ENCODE data around the gene KEAP1. TPM values are rescaled to one million over a fixed set of nuclear protein-coding genes. Genes with fewer than 3 reads are reported as not detected.

Gene KEAP1
- total and polyA plus RNA-seq, 10 of the 15 experiments (the other 5 are each of a cell fraction or from before 2014, with no cell fraction given) = 1.4 to 87.7 (median 48.6) TPM

- H3K4me3 ChIP-seq = no peak overlapping the region
- DNase-seq (ENCODE audit: low read depth, low spot score) (no peak), FAIRE-seq (no peak), ATAC-seq (no peak)
- ChIA-PET POLR2A (no interaction called here), RAD21 (ENCODE audit: unreplicated experiment) (interaction anchor here (0.6 kb wide), 1 partner anchor 12 kb away, joined by 4 read pairs; no protein-coding TSS in a partner anchor), CTCF (no interaction called here), SMC1A (ENCODE audit: uncharacterized antibody, unreplicated experiment) (no interaction called here)
- H3K4me1 ChIP-seq (ENCODE audit: control insufficient read depth, insufficient read depth, low read length) = no peaks in the 10 kb centered on the region; the same call in 1 of the 2 replicates
- H3K36me3 ChIP-seq (ENCODE audit: control insufficient read depth in 2 of 2, insufficient read depth in 2 of 2, low read length in 1 of 2) = peaks cover 14 to 19% of the 10 kb centered on the region in 2 experiments
- no peaks in the 10 kb centered on the region; the same call in 1 of the 2 replicates for H3K79me2 ChIP-seq (ENCODE audit: control insufficient read depth, insufficient read depth, low read length)
- H3K9me3 ChIP-seq (replicated peaks; ENCODE audit: control insufficient read depth, insufficient read depth, low read length) = no peaks in the 10 kb centered on the region
- no peak for TF ChIP-seq PBX3 (IDR thresholded peaks at IDR 0.05; ENCODE audit: insufficient replicate concordance, low read depth, low read length)
- TF ChIP-seq PRDM15 (CRISPR knock-in tag; IDR thresholded peaks at IDR 0.05) = no peak
- TF ChIP-seq, protein P1, sequence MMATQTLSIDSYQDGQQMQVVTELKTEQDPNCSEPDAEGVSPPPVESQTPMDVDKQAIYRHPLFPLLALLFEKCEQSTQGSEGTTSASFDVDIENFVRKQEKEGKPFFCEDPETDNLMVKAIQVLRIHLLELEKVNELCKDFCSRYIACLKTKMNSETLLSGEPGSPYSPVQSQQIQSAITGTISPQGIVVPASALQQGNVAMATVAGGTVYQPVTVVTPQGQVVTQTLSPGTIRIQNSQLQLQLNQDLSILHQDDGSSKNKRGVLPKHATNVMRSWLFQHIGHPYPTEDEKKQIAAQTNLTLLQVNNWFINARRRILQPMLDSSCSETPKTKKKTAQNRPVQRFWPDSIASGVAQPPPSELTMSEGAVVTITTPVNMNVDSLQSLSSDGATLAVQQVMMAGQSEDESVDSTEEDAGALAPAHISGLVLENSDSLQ (IDR thresholded peaks at IDR 0.05) = no peak
- no peak overlapping the region for H2AFZ ChIP-seq (ENCODE audit: control insufficient read depth, low read depth, low read length)
- no peak overlapping the region for H3K4me2 ChIP-seq (ENCODE audit: control insufficient read depth, insufficient read depth)
- no peaks in the 10 kb centered on the region for H4K20me1 ChIP-seq (ENCODE audit: control insufficient read depth, insufficient read depth)
- H3K27me3 ChIP-seq (replicated peaks in 1 of 2; ENCODE audit: control insufficient read depth in 2 of 2, insufficient read depth in 2 of 2, low read length in 1 of 2) = no peaks in the 10 kb centered on the region
- no peak overlapping the region for H3K27ac ChIP-seq (ENCODE audit: control insufficient read depth, insufficient read depth)
- in situ Hi-C loops (cut with MboI) = no loop called here
- no TSS peak for BruUV-seq (replicated peaks)
- WGBS (ENCODE audit: insufficient coverage, insufficient replicate concordance, low lambda C conversion rate, missing lambda C conversion rate) = 83% methylated on average over 13 of the region's 13 CpGs
- intact Hi-C loops (cut with micrococcal nuclease; ENCODE audit: unreplicated experiment) = no loop called here
- no peak overlapping the region for H3K9ac ChIP-seq (ENCODE audit: control insufficient read depth, insufficient read depth, low read length)
Observed at GRCh38 chr19:10486551-10486950, 16.6 kb downstream of the KEAP1 start.

Data from GM12878 (cell line).